GM19035 (cell line): ENCODE data around the gene LSM3.

Experiments
- ATAC-seq: cut with Tn5 transposase; IDR thresholded peaks from one replicate; pipeline ENCODE4 v1.9.1; 2021; ENCODE audit not compliant: unreplicated experiment

Gene LSM3

DNA sequence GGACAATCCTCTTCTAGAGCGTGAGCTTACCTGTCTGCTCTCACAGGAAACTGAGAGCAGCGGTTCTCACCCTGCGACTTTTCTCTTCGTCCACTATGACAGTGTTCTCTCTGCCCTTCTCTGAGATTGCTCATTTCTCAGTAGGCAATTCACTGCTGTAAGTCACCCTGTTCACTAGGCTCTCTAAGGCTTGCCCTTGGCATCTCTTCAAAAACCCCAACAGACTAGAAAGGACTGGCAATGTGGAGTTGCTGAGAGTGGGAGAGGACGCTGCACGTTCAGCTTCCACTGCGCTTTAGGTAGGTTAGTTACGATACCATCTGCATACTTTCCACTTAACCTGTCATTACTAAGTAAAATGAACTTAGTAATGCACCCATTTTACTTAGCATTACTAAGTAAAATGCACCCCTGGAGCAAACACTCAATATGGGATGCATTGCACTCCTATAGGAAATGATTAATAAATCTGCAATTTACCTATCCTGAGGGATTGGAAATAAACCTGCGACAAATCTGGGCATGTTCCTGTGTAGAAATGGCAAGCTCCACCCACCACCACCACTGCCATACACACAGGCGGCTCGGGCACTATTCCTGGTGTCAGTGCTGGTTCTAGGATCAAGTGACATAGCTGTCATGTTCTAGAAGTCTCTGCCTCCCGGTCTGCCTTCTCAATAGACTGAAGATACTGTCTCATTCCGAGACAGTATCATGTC, 21.6 kb upstream of the LSM3 start:
- no peak for ATAC-seq

DNA sequence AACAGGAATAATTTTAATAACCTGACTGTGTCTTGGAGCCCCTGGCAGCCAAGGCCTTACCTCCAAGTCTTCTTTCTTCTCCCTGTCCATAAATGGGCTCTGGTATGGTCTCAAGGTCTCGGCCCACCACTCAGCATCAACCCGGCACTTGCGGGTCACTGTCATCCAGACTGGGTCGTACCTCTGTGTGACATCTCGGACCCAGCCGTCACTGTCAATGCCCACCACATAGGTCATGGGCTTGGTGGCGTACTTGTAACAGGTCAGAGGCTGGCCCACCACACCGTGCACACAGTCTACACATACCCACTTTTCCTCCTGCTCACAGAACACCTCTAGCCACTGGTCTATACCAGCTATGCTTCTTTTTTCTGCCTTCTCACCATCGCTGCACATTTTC, 20.7 kb upstream of the LSM3 start:
- ATAC-seq, result no peak

DNA sequence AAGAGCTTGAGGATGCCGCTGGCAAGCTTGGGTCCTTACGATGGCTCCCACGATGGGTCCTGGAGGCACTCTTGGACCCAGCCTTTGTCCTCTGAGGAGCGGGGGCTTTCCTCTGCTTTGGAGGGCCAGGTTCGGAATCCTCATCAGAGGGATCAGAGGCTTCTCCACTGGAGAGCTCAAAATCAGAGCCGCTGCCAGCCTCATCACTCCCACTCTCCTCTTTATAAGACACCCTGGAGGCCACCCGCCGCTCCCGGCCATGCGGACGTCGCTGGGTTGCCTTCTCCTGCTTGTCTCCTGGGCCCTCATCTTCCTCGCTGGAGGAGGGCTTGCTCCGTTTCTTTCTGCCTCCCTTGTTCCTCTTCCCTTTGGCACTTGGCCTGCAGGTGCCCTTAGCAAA, 20.2 kb upstream of the LSM3 start:
- ATAC-seq, result no peak

DNA sequence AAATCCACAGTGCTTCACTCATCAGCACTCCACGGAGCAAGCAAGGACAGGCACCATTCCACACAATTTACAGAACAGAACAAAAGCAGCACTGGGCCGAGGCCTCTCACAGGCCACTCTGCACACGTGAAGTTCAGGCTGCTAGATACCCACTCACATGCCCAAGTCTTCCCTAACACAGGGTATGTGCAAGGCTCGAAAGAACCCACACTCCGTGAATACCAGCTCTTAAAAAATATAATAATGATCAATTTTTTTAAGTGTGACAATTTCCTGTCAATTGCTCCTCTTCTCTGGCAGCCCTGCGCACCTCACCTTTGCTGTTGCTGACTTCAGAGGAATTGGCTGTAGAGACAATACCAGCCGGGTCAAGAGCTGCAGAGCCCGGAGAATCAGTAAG, 19.2 kb upstream of the LSM3 start:
- no peak for ATAC-seq

DNA sequence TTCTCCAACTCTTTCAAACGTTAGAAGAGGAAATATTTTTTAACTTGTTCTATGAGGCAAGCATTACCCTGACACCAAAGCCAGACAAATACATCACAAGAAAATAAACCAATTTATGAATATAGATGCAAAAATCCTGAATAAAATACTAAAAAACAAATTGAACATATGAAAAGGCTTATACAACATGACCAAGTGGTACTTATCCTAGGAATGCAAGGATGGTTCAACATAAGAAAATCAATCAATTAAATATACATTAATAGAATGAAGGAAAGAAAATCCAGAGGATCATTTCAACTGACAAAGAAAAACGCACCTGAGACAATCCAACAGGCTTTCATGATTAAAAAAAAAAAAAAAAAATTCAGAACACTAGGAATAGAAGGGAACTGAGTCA, 17.3 kb upstream of the LSM3 start:
- no peak for ATAC-seq

DNA sequence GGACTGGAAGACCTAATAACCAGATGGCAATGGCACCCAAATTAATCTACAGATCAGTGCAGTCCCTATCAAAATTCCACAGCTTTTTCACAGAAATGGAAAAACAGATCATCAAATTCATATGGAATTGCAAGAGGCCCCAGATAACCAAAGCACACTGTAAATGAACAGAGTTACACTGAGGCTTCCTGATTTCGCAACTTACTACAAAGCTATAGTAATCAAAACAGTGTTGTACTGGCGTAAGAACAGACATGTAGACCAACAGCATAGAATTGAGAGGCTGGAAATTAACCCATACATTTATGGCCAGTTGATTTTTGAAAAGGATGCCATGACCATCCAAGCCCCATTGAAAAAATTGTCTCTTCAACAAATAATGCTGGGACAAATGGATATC, 16.4 kb upstream of the LSM3 start:
- ATAC-seq, result no peak

DNA sequence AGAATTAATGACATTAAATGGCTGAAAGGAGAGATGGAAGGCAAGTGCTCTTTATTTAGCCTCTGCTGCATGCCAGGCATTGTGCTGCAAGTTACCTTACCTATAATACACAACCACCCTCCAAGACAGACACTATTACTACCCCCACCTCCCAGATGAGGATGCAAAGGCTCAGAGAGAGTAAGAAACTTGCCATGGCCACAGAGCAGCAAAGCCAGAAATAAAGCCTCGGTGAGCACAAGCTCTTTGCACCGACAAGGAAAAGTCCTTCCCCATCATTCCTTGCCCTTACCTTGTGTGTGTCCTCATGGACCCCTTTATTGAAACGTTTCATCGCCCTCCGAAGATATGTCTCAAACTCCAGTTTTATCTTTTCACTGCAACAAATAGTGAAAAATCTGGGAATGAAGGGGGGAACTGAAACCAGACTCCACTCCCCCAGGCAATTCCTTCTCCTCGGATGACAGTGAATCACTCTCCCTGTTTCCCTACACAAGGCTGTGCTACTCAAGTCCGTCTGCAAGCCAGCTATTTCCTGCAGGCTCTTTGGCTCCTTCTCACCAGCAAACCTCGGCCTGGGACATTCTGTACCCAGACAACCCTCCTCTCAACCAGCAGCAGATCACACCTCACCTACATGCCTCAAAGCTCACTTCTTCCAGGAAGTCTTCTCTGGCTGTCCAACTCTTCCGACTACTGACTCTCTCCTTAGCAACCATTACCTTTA, 11.6 kb upstream of the LSM3 start:
- ATAC-seq, result no peak

DNA sequence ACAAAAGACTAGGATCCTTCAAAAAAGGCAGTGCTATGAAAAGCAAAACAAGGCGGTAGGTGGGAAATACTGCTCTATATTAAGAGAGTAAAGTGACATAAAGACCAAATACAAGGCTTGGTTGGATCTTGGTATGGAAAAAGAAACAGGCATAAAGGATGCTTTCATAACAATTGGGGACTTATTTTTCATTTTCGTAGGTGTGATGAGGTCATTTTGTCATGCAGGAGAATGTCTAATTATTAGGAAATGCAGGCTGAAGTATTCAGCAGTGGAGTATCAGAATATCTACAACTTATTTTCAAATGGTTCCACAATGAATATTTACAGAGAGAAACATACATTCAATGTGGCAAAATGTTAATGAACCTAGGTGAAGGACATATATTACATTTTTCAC, 9.2 kb upstream of the LSM3 start:
- ATAC-seq, result no peak

DNA sequence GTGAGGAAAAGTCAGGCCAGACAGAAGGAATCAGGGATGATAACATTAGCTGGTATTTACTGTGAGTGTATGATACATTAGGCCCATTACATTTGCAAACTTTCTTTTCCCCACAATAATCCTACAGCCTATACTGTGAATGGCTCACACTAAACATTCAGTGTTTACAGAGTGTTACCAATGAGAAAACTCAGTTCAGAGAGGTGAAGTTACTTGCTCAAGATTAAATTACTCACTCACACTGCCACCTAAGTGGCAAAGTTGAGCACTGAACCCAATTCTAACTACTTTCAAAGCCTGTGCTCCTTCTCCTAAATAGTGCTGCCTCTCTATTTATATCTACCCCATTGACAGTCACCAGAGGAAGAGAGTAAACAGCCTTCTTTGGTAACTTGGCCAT, 8.7 kb upstream of the LSM3 start:
- ATAC-seq, result no peak

DNA sequence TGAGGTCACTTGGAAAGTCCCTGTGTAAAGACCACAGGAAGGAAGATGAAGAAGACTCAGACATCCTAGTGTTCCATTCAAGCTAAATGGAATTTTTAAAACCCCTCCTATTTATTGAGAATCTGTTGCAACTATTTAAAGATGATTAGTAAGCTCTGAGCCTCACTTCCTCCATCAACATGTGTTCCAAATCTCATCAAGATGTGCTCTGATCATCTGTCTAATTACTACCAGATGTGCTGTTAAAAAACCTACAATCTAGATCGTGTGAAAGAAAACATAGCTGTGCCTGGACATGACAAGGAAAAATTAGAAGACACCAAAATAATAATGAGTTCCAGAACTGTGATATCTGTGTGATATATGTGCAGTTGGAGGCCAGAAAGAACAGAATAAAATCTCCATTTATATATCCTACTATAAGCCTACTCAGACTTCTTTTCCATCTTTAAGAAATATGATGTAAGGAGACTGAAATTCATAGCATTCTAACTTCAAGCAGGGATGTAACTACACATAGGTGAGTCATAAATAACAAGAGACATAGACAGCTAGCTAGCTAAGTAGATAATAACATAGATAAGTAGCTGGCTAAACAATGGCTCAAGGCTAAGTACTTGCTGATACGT, 8.0 kb upstream of the LSM3 start:
- ATAC-seq, result no peak

DNA sequence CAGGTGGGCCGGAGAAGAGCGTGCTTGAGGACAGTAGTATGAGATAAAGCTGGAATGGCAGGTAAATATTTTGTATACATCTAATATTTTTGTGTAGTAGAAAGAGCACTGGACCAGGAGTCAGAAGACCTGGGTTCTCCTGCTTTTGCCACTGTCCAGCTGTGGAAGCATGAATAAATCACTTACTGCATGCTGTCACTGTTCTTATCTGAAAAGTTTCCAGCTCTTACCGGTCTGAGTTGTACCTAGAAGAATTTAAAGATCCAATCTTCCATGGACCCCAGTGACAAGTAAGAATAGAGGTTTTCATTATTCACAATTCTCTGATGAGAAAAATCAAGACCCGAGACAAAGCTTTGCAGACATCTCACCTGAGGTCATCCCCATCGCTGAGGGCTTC, 6.1 kb upstream of the LSM3 start:
- no peak for ATAC-seq

DNA sequence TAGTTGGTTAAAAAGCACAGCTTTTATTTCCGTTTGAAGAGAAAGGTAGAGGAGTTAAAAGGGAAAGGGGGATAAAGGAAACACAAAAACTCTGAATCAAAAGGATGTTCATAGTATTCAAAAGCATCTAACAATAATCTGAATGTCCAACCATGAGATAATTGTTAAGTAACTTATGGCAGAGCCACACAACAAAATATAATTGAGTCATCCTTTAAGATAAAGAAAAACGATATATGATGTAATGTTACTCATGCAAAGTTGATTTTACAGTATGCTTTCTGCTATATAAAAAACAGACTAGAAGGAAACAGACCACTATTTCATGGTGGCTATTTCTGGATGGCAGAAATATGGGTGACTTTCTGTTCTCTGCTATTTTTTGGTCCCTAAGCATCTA, 4.1 kb upstream of the LSM3 start:
- no peak for ATAC-seq

DNA sequence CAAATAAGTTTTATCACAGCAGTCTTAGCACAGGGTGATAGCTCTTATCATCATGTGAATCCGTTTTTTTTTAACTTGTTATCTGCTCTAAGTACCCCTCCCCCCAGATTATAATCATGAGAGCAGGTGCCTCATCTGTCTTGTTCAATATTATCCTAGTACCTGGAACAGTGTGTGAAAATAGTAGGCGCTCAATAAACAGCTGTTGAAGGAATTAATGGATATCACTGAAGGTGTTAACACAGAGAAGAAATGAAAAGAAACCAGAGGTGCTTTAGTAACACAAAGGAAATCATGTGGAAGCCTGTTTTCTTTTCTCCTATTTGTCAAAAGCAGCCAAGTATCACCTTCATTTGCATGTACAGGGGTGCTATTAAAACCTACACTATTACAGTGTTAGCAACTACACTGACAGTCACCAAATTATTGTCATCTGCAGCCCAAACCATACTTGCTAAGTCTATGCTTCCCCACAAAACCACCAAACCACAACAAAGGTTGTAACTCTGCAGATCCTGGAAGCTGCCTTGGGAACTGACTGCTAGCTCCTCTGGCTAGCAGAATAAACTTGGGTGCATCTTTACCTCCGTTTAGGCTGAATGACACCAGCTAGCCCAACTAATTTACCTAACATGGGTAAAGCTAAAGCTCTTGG, 3.1 kb upstream of the LSM3 start:
- no peak for ATAC-seq

DNA sequence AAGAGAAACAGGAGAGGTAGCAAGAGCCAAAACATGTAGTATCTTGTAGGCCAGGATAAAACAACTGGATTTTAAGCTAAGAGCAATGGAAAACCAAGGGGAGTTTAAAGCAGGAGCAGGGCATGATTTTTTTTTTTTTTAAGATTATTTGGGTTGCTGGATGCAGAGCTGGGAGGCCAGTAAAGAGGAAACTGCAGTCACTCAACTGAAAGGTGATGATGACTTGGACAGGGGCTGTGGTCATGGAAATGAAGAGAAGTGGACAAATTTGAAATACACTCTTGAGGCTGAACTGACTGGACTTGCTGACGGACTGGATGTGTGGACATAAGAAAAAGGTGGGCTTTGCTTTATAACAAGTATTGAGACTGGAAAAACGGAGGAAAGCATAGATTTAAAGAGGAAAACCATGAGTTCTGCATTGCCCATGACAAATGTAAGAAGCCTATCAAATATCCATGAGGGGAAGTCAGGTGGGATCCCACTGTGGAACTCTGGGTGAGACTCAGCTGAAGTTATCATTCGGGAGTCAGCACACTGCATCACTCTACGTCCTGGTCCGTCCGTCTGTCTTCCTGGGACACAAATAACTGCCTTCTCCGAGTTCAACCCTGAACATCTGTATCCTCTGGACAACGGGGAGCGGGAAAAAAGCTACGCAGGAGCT, 904 bp upstream of the LSM3 start:
- ATAC-seq, result no peak

DNA sequence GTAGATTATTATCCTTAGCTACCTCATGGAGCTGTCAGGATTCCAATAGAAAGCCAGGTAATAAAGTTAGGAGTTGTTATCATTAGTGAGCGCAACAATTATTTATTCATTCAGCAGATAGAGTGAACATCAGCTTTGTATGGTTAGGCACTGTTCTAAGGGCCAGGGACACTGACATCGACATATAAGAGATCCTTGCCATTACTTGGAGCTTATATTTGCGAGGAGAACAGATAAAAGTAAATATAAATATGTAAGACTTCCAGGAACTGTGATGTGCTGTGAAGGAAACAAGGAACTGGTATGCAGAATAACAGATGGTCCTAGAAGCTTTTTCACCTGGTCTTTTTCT, 473 bp downstream of the LSM3 start:
- no peak for ATAC-seq

DNA sequence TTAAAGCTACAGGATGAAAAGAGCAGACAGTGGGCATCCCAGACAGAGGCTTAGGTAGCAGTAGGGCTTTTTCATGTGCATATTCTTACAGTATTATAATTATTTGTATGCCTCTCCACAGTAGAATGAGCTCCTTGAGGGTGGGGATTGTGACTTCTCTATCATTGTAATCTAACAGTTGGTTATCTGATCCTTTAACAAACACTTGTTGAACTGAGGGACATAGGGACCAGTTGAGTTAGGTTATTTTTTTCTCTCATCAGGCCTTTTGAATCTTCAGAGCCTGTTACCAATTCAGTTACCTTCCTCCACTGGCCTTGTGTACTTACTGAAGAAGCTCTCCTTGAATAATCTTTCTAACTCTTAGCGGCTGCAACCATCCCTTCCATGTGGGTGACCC, 1.2 kb downstream of the LSM3 start:
- no peak for ATAC-seq

DNA sequence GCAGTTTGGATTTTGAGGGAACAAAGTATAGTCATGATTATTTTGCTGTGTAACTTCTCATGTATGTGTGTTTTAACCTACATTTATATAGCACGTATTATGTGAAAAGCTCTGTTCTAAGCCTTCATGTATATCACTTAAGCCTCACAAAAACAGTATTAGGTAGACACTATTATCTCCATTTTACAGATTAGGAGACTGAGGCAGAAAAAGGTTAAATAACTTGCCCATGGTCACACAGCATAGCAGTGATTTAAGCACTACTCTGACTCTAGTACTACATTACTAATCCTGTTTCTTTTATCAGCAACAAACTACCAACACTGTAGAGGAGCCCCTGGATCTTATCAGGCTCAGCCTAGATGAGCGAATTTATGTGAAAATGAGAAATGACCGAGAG, 2.6 kb downstream of the LSM3 start:
- ATAC-seq, result no peak

DNA sequence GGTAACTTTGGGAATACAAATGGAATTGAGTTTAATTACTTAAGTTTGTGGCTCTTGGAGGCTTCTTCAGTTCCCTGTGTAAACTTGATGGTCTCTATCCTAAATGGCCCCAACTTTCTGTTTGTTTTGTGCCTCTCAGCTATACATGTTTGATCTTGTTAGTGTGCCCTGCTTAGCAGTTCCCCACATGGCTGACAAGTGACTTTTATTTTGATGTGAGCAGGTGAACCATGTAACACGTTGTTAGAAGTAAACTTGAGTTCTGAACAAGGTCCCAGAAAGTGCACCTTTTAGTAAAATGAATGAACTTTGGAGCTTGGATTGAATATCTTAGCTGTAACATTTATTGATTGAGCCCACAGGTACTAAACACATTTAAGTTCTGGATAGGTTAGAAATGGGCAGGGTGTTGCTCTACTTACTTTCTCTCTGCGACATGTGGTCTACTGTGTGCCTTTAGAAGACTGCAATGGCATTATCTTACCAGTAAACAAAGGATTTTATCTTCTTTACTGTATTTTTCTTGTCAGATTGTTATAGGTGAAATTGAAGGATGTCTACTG, 4.5 kb downstream of the LSM3 start:
- no peak for ATAC-seq

DNA sequence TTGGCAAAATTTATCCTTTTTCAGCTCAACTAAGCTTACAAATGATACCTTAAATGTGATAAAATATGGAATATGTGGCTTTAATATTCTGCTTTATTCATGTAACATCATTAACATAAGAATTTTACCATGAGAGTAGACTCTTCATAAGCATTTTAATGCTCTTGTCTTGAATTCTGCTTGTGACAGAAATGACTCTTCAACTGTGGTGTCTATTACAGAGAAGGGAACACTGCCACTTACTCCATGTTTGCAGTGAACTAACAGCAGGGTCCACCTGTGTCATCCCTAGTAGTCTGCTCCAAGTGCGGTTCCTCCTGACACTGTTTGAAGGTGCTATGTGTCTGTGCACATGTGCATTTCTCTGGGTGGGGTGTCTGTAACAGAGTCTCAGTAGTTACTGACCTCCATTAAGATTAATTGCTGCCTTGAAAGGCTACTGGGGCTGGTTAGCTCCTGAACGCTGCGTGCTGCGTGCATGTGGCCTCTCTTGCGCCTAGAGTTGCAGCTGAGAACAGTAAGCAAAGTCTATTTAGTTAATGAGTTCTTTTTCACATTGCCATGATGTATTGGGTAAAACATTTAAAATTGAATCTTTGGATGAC, 8.3 kb downstream of the LSM3 start:
- no peak for ATAC-seq

DNA sequence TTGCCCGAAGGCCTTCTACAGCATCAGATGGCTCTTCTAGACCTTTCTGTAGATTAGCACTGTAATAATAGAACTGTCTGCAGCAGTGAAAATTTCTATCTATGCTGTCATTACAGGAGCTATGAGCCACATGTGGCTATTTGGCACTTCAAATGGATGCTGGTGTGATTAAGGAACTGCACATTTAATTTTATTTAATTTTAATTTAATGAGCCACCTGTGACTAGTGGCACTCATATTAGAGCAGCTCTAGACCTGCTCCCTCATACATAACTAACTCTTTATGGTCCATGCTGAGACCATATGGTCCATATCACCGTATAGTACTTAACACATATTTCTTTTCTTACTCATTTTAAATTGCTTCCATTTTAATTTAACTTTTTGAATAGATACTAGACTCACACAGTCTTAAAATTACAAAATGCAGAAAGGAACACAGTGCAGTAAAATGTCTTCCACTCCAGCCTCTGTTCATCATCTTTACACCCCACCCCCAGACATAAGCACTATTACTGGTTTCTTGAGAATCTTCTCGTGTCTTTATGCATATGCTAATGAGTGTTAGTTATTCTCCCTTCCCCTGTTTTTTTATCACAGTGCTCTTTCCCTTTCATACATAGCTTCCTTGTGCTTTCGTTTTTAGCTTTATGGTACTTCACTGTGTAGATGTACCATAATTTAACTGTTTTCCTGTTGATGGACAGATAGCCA, 9.6 kb downstream of the LSM3 start:
- no peak for ATAC-seq
